Measurements from ENCODE around the gene LACTB.

LACTB gene

GRCh38 chr15:63082366-63082765 is 39.3 kb upstream of the LACTB start:
- no peak overlapping the region for H3K4me3 ChIP-seq (ENCODE audit: low read length)
- H3K27me3 ChIP-seq (ENCODE audit: control insufficient read depth, insufficient read depth, low read length): no peaks in the 10 kb centered on the region
- H3K9me3 ChIP-seq (ENCODE audit: control insufficient read depth, low read length): no peaks in the 10 kb centered on the region
- no peaks in the 10 kb centered on the region for H3K4me1 ChIP-seq (ENCODE audit: control insufficient read depth, insufficient read depth, low read length)
- no peak overlapping the region for H3K9ac ChIP-seq (ENCODE audit: low read length)
- H3K36me3 ChIP-seq (ENCODE audit: control insufficient read depth, insufficient read depth, low read length): no peaks in the 10 kb centered on the region

- H3K4me3 ChIP-seq (ENCODE audit: low read length): no peak overlapping the region
- H3K36me3 ChIP-seq (ENCODE audit: control insufficient read depth, insufficient read depth, low read length): no peaks in the 10 kb centered on the region
- no peaks in the 10 kb centered on the region for H3K4me1 ChIP-seq (ENCODE audit: control insufficient read depth, insufficient read depth, low read length)
- H3K27me3 ChIP-seq (ENCODE audit: control insufficient read depth, insufficient read depth, low read length): no peaks in the 10 kb centered on the region
- H3K9ac ChIP-seq (ENCODE audit: low read length): no peak overlapping the region
- no peaks in the 10 kb centered on the region for H3K9me3 ChIP-seq (ENCODE audit: control insufficient read depth, low read length)
Measured at GRCh38 chr15:63083044-63083443, 38.6 kb upstream of the LACTB start.

GRCh38 chr15:63083541-63083940 is 38.1 kb upstream of the LACTB start:
- Histone ChIP-seq H3K27me3 (ENCODE audit: control insufficient read depth, insufficient read depth, low read length) (no peaks in the 10 kb centered on the region), H3K4me1 (ENCODE audit: control insufficient read depth, insufficient read depth, low read length) (peaks cover 1% of the 10 kb centered on the region), H3K9ac (ENCODE audit: low read length) (no peak overlapping the region), H3K36me3 (ENCODE audit: control insufficient read depth, insufficient read depth, low read length) (no peaks in the 10 kb centered on the region), H3K9me3 (ENCODE audit: control insufficient read depth, low read length) (no peaks in the 10 kb centered on the region), H3K4me3 (ENCODE audit: low read length) (no peak overlapping the region)

GRCh38 chr15:63084806-63085205 is 36.9 kb upstream of the LACTB start:
- no peaks in the 10 kb centered on the region for H3K36me3 ChIP-seq (ENCODE audit: control insufficient read depth, insufficient read depth, low read length)
- no peak overlapping the region for H3K4me3 ChIP-seq (ENCODE audit: low read length)
- peaks cover 7% of the 10 kb centered on the region for H3K4me1 ChIP-seq (ENCODE audit: control insufficient read depth, insufficient read depth, low read length)
- H3K9me3 ChIP-seq (ENCODE audit: control insufficient read depth, low read length): no peaks in the 10 kb centered on the region
- no peak overlapping the region for H3K9ac ChIP-seq (ENCODE audit: low read length)
- no peaks in the 10 kb centered on the region for H3K27me3 ChIP-seq (ENCODE audit: control insufficient read depth, insufficient read depth, low read length)

DNA sequence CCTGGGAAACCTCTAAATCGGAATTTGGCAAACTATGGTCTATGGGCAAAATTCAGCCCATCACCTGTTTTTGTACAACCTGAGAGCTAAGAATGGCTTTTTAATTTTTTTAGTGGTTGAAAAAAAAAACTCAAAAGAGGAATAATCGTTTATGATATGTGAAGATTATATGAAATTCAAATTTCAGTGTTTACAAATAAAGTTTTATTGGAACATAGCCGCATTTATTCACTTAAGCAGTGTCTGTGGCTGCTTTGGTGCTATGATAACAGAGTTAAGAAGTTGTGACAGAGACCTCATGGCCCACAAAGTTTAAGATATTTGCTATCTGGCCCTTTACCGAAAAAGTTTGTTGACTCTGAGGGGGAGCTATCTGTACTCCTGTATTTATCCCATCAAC is 36.4 kb upstream of the LACTB start:
- Histone ChIP-seq H3K36me3 (ENCODE audit: control insufficient read depth, insufficient read depth, low read length) (no peaks in the 10 kb centered on the region), H3K4me3 (ENCODE audit: low read length) (no peak overlapping the region), H3K27me3 (ENCODE audit: control insufficient read depth, insufficient read depth, low read length) (no peaks in the 10 kb centered on the region), H3K9me3 (ENCODE audit: control insufficient read depth, low read length) (no peaks in the 10 kb centered on the region), H3K4me1 (ENCODE audit: control insufficient read depth, insufficient read depth, low read length) (peaks cover 7% of the 10 kb centered on the region), H3K9ac (ENCODE audit: low read length) (no peak overlapping the region)

- H3K4me1 ChIP-seq (ENCODE audit: control insufficient read depth, insufficient read depth, low read length): peaks cover 7% of the 10 kb centered on the region
- H3K36me3 ChIP-seq (ENCODE audit: control insufficient read depth, insufficient read depth, low read length): no peaks in the 10 kb centered on the region
- no peaks in the 10 kb centered on the region for H3K9me3 ChIP-seq (ENCODE audit: control insufficient read depth, low read length)
- no peak overlapping the region for H3K4me3 ChIP-seq (ENCODE audit: low read length)
- H3K9ac ChIP-seq (ENCODE audit: low read length): no peak overlapping the region
- no peaks in the 10 kb centered on the region for H3K27me3 ChIP-seq (ENCODE audit: control insufficient read depth, insufficient read depth, low read length)
Measured at GRCh38 chr15:63086271-63086670, 35.4 kb upstream of the LACTB start.

- Histone ChIP-seq H3K9me3 (ENCODE audit: control insufficient read depth, low read length) (no peaks in the 10 kb centered on the region), H3K27me3 (ENCODE audit: control insufficient read depth, insufficient read depth, low read length) (no peaks in the 10 kb centered on the region), H3K9ac (ENCODE audit: low read length) (no peak overlapping the region), H3K4me3 (ENCODE audit: low read length) (no peak overlapping the region), H3K36me3 (ENCODE audit: control insufficient read depth, insufficient read depth, low read length) (no peaks in the 10 kb centered on the region), H3K4me1 (ENCODE audit: control insufficient read depth, insufficient read depth, low read length) (peaks cover 7% of the 10 kb centered on the region)
Measured at GRCh38 chr15:63086947-63087346, 34.7 kb upstream of the LACTB start.

GRCh38 chr15:63088533-63089245 is 33.0 kb upstream of the LACTB start:
- H3K9me3 ChIP-seq (ENCODE audit: control insufficient read depth, low read length): no peaks in the 10 kb centered on the region
- H3K27me3 ChIP-seq (ENCODE audit: control insufficient read depth, insufficient read depth, low read length): no peaks in the 10 kb centered on the region
- peaks cover 7% of the 10 kb centered on the region for H3K4me1 ChIP-seq (ENCODE audit: control insufficient read depth, insufficient read depth, low read length)
- H3K9ac ChIP-seq (ENCODE audit: low read length): no peak overlapping the region
- H3K36me3 ChIP-seq (ENCODE audit: control insufficient read depth, insufficient read depth, low read length): no peaks in the 10 kb centered on the region
- no peak overlapping the region for H3K4me3 ChIP-seq (ENCODE audit: low read length)

DNA sequence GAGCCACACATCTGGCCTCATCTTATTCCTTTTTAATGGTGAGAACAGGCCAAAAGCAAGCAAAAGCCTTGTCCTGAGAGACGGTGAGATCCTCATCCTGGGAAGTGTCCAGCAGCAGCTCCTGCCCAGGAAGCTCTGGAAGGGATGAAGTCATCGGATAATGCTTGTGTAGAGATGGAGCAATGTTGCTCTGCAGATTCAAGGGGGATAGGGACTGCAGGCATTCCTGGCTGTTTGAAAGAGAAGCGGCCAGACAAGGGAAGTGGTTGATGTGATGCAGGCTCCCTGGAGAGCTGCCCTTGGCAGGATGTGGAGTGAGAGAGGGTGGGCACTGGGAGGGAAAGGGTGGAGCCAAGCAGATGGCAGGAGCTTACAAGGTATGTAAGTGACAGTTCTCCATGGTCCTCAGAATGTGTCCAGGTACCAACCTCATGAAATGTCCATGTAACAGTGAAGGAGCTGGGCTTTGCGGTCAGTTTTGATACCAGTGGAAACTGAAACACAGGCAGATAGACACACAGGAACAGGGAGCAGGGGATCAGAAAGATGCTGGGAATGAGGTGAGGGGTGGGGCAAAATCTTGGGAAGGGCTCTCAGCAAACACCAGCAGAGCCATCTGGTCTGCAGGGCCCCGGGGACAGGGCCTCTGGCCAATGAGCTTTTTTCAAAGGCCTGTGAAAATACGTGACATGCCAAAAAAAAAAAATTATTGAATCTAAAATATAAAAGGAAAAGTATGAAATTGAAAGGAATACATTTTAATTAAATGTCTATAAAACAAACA is 32.2 kb upstream of the LACTB start:
- Histone ChIP-seq H3K9ac (ENCODE audit: low read length) (no peak overlapping the region), H3K4me1 (ENCODE audit: control insufficient read depth, insufficient read depth, low read length) (peaks cover 7% of the 10 kb centered on the region), H3K4me3 (ENCODE audit: low read length) (no peak overlapping the region)

GRCh38 chr15:63090472-63090871 is 31.2 kb upstream of the LACTB start:
- H3K27me3 ChIP-seq (ENCODE audit: control insufficient read depth, insufficient read depth, low read length): no peaks in the 10 kb centered on the region
- no peaks in the 10 kb centered on the region for H3K9me3 ChIP-seq (ENCODE audit: control insufficient read depth, low read length)
- no peaks in the 10 kb centered on the region for H3K36me3 ChIP-seq (ENCODE audit: control insufficient read depth, insufficient read depth, low read length)
- no peak overlapping the region for H3K9ac ChIP-seq (ENCODE audit: low read length)
- H3K4me1 ChIP-seq (ENCODE audit: control insufficient read depth, insufficient read depth, low read length): peaks cover 7% of the 10 kb centered on the region
- no peak overlapping the region for H3K4me3 ChIP-seq (ENCODE audit: low read length)

More for the DNA sequence above, 32.2 kb upstream of the LACTB start:
- no peaks in the 10 kb centered on the region for H3K27me3 ChIP-seq (ENCODE audit: control insufficient read depth, insufficient read depth, low read length)
- no peaks in the 10 kb centered on the region for H3K36me3 ChIP-seq (ENCODE audit: control insufficient read depth, insufficient read depth, low read length)
- H3K9me3 ChIP-seq (ENCODE audit: control insufficient read depth, low read length): no peaks in the 10 kb centered on the region

- no peaks in the 10 kb centered on the region for H3K27me3 ChIP-seq (ENCODE audit: control insufficient read depth, insufficient read depth, low read length)
- no peak overlapping the region for H3K4me3 ChIP-seq (ENCODE audit: low read length)
- no peak overlapping the region for H3K9ac ChIP-seq (ENCODE audit: low read length)
- H3K36me3 ChIP-seq (ENCODE audit: control insufficient read depth, insufficient read depth, low read length): no peaks in the 10 kb centered on the region
- H3K4me1 ChIP-seq (ENCODE audit: control insufficient read depth, insufficient read depth, low read length): peaks cover 7% of the 10 kb centered on the region
- H3K9me3 ChIP-seq (ENCODE audit: control insufficient read depth, low read length): no peaks in the 10 kb centered on the region
Measured at GRCh38 chr15:63090887-63091286, 30.8 kb upstream of the LACTB start.

DNA sequence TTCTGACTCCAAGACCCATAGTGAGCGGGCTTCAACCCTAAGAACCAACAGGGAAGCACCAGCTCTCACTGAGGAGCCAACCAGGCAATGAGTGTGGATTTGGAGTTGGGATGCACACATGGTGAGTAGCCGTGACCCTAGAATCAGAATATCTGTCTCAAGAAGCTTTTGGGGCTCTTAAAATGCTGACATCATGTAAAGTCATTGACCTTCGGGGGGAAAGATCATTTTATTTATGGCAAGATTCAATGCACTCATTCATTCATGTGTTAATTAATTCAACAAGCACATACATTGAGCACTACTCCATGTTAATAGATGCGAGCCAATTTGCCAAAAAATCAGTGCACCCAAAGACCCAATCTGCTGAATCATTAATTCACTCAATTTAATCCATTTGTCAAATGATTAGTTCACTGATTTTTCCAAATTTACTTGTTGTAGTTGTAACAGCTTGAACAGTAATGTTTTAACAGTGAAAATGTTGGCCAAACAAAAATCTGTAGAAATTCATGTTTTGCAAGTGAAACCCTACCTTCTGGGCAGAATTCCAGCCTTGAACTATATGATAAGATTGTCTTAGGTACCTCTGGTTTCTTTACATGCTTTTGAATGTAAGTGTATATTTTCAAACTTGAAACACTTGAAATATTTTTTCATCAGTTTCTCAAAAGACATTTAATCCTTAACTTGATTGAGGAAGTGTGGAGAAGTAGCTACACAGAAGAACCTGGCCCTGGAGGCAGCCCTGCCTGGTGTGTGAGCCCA is 29.8 kb upstream of the LACTB start:
- H3K4me3 ChIP-seq (ENCODE audit: low read length): no peak overlapping the region
- no peaks in the 10 kb centered on the region for H3K27me3 ChIP-seq (ENCODE audit: control insufficient read depth, insufficient read depth, low read length)
- H3K36me3 ChIP-seq (ENCODE audit: control insufficient read depth, insufficient read depth, low read length): no peaks in the 10 kb centered on the region
- no peak overlapping the region for H3K9ac ChIP-seq (ENCODE audit: low read length)
- no peaks in the 10 kb centered on the region for H3K9me3 ChIP-seq (ENCODE audit: control insufficient read depth, low read length)
- peaks cover 7% of the 10 kb centered on the region for H3K4me1 ChIP-seq (ENCODE audit: control insufficient read depth, insufficient read depth, low read length)
